Measurements from ENCODE around the gene CHD9.

DNA sequence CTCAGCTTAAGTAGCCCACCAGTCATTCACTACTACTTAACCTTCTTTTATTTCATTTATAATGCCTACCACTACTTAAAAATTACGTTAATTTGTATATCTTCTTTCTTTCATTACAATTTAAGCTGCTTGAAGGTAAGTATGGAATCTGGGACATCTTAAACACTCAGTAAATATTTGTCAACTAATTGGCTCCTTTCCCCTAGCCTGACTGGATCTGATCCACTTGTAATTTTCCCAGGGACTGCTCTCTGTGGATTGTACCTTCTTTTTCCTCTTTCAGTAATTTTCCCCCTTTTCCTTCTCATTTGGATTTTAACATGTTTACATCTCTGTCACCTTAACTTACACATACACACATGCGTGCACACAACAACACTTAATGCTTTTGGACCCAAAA lies 227.1 kb downstream of the CHD9 start:
- TF ChIP-seq, protein P1, sequence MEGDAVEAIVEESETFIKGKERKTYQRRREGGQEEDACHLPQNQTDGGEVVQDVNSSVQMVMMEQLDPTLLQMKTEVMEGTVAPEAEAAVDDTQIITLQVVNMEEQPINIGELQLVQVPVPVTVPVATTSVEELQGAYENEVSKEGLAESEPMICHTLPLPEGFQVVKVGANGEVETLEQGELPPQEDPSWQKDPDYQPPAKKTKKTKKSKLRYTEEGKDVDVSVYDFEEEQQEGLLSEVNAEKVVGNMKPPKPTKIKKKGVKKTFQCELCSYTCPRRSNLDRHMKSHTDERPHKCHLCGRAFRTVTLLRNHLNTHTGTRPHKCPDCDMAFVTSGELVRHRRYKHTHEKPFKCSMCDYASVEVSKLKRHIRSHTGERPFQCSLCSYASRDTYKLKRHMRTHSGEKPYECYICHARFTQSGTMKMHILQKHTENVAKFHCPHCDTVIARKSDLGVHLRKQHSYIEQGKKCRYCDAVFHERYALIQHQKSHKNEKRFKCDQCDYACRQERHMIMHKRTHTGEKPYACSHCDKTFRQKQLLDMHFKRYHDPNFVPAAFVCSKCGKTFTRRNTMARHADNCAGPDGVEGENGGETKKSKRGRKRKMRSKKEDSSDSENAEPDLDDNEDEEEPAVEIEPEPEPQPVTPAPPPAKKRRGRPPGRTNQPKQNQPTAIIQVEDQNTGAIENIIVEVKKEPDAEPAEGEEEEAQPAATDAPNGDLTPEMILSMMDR (IDR thresholded peaks at IDR 0.05) = no peak
- no peak for TF ChIP-seq POLR2A (IDR thresholded peaks at IDR 0.05)
